Measurements from ENCODE around the gene TMEM181. TPM values are rescaled to one million over a fixed set of nuclear protein-coding genes. Genes with fewer than 3 reads are reported as not detected.
A peak's percentile ranks its signal among the peaks of the same experiment; 100 is the strongest.

The TMEM181 gene
- total and polyA plus RNA-seq, 2 of the 13 experiments (the other 11 are each of a cell fraction or from before 2014, with no cell fraction given) = 59.1 to 108 TPM

GRCh38 chr6:158569036-158569435, 9.1 kb downstream of the TMEM181 start:
- H3K79me2 ChIP-seq (ENCODE audit: insufficient read depth, low read length) = peaks cover 92% of the 10 kb centered on the region
- DNase-seq (ENCODE audit: low spot score) (no peak), FAIRE-seq (no peak), ATAC-seq (no peak)
- no TSS peak for BruUV-seq (replicated peaks)
- H3K4me2 ChIP-seq (ENCODE audit: low read depth, low read length) = no peak overlapping the region
- peaks cover 15 to 28% of the 10 kb centered on the region in 2 experiments; a peak in 4 of 5 replicates for H3K36me3 ChIP-seq (replicated peaks in 1 of 2; ENCODE audit: control insufficient read depth in 1 of 2, insufficient read depth in 2 of 2, low read length in 2 of 2)
- H2AFZ ChIP-seq (ENCODE audit: low read length) = no peak overlapping the region
- H3K9me3 ChIP-seq (ENCODE audit: low read length) = no peaks in the 10 kb centered on the region
- no peak overlapping the region for H3K4me3 ChIP-seq (replicated peaks in 1 of 3; ENCODE audit: insufficient read depth in 1 of 3, low read depth in 2 of 3, low read length in 3 of 3)
- H3K27ac ChIP-seq (ENCODE audit: extremely low read length, insufficient read depth, low read length) = peak overlapping the region; percentile 23
- ChIA-PET CTCF (ENCODE audit: low intra/inter-chr PET ratio, low total read pairs) (no interaction called here), POLR2A (interaction anchor here (0.6 kb wide), 1 partner anchor 36 kb away, joined by 3 read pairs; no protein-coding TSS in a partner anchor)
- peaks cover 71% of the 10 kb centered on the region for H4K20me1 ChIP-seq (ENCODE audit: insufficient read depth, low read length)
- in situ Hi-C loops (cut with HindIII; ENCODE audit: extremely low pct_ligation_motif_present, low pct_unique_long_range_greater_than_20kb) (no loop called here), intact Hi-C loops (cut with micrococcal nuclease; ENCODE audit: unreplicated experiment) (no loop called here)
- WGBS (ENCODE audit: low lambda C conversion rate) = 90% methylated on average over 9 of the region's 9 CpGs
- peaks cover 100% of the 10 kb centered on the region for H3K4me1 ChIP-seq (ENCODE audit: insufficient read depth, low read length)
- no peak overlapping the region for H3K9ac ChIP-seq (ENCODE audit: insufficient read depth, low read depth, low read length)
- H3K27me3 ChIP-seq (ENCODE audit: control insufficient read depth in 1 of 2, insufficient read depth in 2 of 2, low read length in 2 of 2) = no peaks in the 10 kb centered on the region
- TF ChIP-seq ZNF687 (CRISPR knock-in tag; IDR thresholded peaks at IDR 0.05) = peak; percentile 25; the same call in 1 of the 2 replicates
- TF ChIP-seq POLR2AphosphoS2 (IDR thresholded peaks at IDR 0.05; ENCODE audit: low read depth, low read length) = no peak
- peak; percentile 41 for TF ChIP-seq PRPF4 (IDR thresholded peaks at IDR 0.05; ENCODE audit: low read depth, low read length, poor library complexity, severe bottlenecking)
- TF ChIP-seq, protein P1, sequence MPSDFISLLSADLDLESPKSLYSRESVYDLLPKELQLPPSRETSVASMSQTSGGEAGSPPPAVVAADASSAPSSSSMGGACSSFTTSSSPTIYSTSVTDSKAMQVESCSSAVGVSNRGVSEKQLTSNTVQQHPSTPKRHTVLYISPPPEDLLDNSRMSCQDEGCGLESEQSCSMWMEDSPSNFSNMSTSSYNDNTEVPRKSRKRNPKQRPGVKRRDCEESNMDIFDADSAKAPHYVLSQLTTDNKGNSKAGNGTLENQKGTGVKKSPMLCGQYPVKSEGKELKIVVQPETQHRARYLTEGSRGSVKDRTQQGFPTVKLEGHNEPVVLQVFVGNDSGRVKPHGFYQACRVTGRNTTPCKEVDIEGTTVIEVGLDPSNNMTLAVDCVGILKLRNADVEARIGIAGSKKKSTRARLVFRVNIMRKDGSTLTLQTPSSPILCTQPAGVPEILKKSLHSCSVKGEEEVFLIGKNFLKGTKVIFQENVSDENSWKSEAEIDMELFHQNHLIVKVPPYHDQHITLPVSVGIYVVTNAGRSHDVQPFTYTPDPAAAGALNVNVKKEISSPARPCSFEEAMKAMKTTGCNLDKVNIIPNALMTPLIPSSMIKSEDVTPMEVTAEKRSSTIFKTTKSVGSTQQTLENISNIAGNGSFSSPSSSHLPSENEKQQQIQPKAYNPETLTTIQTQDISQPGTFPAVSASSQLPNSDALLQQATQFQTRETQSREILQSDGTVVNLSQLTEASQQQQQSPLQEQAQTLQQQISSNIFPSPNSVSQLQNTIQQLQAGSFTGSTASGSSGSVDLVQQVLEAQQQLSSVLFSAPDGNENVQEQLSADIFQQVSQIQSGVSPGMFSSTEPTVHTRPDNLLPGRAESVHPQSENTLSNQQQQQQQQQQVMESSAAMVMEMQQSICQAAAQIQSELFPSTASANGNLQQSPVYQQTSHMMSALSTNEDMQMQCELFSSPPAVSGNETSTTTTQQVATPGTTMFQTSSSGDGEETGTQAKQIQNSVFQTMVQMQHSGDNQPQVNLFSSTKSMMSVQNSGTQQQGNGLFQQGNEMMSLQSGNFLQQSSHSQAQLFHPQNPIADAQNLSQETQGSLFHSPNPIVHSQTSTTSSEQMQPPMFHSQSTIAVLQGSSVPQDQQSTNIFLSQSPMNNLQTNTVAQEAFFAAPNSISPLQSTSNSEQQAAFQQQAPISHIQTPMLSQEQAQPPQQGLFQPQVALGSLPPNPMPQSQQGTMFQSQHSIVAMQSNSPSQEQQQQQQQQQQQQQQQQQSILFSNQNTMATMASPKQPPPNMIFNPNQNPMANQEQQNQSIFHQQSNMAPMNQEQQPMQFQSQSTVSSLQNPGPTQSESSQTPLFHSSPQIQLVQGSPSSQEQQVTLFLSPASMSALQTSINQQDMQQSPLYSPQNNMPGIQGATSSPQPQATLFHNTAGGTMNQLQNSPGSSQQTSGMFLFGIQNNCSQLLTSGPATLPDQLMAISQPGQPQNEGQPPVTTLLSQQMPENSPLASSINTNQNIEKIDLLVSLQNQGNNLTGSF (CRISPR knock-in tag; IDR thresholded peaks at IDR 0.05) = no peak
- TF ChIP-seq, protein P2, sequence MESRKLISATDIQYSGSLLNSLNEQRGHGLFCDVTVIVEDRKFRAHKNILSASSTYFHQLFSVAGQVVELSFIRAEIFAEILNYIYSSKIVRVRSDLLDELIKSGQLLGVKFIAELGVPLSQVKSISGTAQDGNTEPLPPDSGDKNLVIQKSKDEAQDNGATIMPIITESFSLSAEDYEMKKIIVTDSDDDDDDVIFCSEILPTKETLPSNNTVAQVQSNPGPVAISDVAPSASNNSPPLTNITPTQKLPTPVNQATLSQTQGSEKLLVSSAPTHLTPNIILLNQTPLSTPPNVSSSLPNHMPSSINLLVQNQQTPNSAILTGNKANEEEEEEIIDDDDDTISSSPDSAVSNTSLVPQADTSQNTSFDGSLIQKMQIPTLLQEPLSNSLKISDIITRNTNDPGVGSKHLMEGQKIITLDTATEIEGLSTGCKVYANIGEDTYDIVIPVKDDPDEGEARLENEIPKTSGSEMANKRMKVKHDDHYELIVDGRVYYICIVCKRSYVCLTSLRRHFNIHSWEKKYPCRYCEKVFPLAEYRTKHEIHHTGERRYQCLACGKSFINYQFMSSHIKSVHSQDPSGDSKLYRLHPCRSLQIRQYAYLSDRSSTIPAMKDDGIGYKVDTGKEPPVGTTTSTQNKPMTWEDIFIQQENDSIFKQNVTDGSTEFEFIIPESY (CRISPR knock-in tag; IDR thresholded peaks at IDR 0.05) = peak; percentile 57; the same call in 1 of the 2 replicates
- no peak for TF ChIP-seq PAXIP1 (CRISPR knock-in tag; conservative IDR thresholded peaks at IDR 0.05)
- TF ChIP-seq, protein P3, sequence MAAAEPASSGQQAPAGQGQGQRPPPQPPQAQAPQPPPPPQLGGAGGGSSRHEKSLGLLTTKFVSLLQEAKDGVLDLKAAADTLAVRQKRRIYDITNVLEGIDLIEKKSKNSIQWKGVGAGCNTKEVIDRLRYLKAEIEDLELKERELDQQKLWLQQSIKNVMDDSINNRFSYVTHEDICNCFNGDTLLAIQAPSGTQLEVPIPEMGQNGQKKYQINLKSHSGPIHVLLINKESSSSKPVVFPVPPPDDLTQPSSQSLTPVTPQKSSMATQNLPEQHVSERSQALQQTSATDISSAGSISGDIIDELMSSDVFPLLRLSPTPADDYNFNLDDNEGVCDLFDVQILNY (CRISPR knock-in tag; conservative IDR thresholded peaks at IDR 0.05) = no peak

All from HepG2 (cell line).